GM12878 (cell line): Measurements from ENCODE around the gene NRG3. TPM values are rescaled to one million over a fixed set of nuclear protein-coding genes. Genes with fewer than 3 reads are reported as not detected.

Experiments used
- ATAC-seq: fragments of 200-7000 bp; cut with Tn5 transposase; 3 replicates; pipeline ENCODE4 v1.9.1; 2020; ENCODE audit warnings: mild to moderate bottlenecking, moderate library complexity
- BruUV-seq: library from RNA; stranded (reverse); fragments of 400-500 nt; replicated peaks from 2 replicates; lab custom pipeline; 2021; lab: Mats Ljungman, UMichigan
- CTCF ChIA-PET: fragments of 300-600 bp; sonication (Branson Sonifier 250); formaldehyde crosslinking; extraction: SDS; loops from one replicate; lab custom pipeline; 2021; ENCODE audit warnings: inconsistent platforms; lab: Yijun Ruan, JAX
- POLR2A ChIA-PET: fragments of 350-600 bp; formaldehyde crosslinking; extraction: SDS; loops from one replicate; lab custom pipeline; 2021; ENCODE audit warnings: inconsistent platforms; lab: Charles Lee
- RAD21 ChIA-PET: fragments of 300-600 bp; sonication (Branson Sonifier 250); formaldehyde crosslinking; loops from one replicate; lab custom pipeline; 2023; ENCODE audit warnings: antibody characterized with exemption; ENCODE audit not compliant: unreplicated experiment; lab: Charles Lee
- SMC1A ChIA-PET: fragments of 300-600 bp; sonication (Branson Sonifier 250); formaldehyde crosslinking; loops from one replicate; lab custom pipeline; 2023; ENCODE audit not compliant: unreplicated experiment, uncharacterized antibody; lab: Charles Lee
- DNase-seq: peaks from one replicate; pipeline ENCODE4 v3.0.0-alpha.2; 2011; ENCODE audit warnings: low read depth, low spot score
- FAIRE-seq: peaks from 3 replicates; lab custom pipeline; 2011; peaks lifted over from hg19 to GRCh38; lab: Jason Lieb, UNC
- H2AFZ ChIP-seq: 2 replicates; pipeline ENCODE4 v1.6.0; 2011; ENCODE audit warnings: low read depth, low read length, control low read depth; ENCODE audit not compliant: control insufficient read depth
- H3K27ac ChIP-seq: 2 replicates; pipeline ENCODE4 v1.5.1; 2011; ENCODE audit warnings: control low read depth; ENCODE audit not compliant: control insufficient read depth, insufficient read depth
- H3K27me3 ChIP-seq, 2 experiments: replicated peaks in 1 of 2; 2 replicates each; pipeline versions ENCODE4 v1.6.0 to v1.6.1; 2011; ENCODE audit warnings: low read length in 1 of 2; ENCODE audit not compliant: control insufficient read depth in 2 of 2, insufficient read depth in 2 of 2
- H3K36me3 ChIP-seq, 2 experiments: 2 replicates each; pipeline ENCODE4 v1.5.1; 2011; ENCODE audit warnings: low read length in 1 of 2; ENCODE audit not compliant: control insufficient read depth in 2 of 2, insufficient read depth in 2 of 2
- H3K4me1 ChIP-seq: 2 replicates; pipeline ENCODE4 v1.6.1; 2011; ENCODE audit warnings: mild to moderate bottlenecking, low read length, moderate library complexity, mixed read lengths; ENCODE audit not compliant: control insufficient read depth, insufficient read depth
- H3K4me2 ChIP-seq: 2 replicates; pipeline ENCODE4 v1.6.0; 2011; ENCODE audit warnings: control low read depth; ENCODE audit not compliant: control insufficient read depth, insufficient read depth
- H3K4me3 ChIP-seq: fragments of 200-600 bp; sonication (generic); 2 replicates; pipeline ENCODE4 v1.5.1; 2016
- H3K79me2 ChIP-seq: 2 replicates; pipeline ENCODE4 v1.6.0; 2011; ENCODE audit warnings: low read length; ENCODE audit not compliant: control insufficient read depth, insufficient read depth
- H3K9ac ChIP-seq: 2 replicates; pipeline ENCODE4 v1.8.0; 2011; ENCODE audit warnings: low read length, control low read depth, mixed read lengths; ENCODE audit not compliant: control insufficient read depth, insufficient read depth
- H3K9me3 ChIP-seq: replicated peaks from 3 replicates; pipeline ENCODE4 v1.5.1; 2011; ENCODE audit warnings: mild to moderate bottlenecking, low read length; ENCODE audit not compliant: control insufficient read depth, insufficient read depth
- H4K20me1 ChIP-seq: 2 replicates; pipeline ENCODE4 v1.6.0; 2011; ENCODE audit not compliant: control insufficient read depth, insufficient read depth
- ATF3 ChIP-seq: IDR thresholded peaks from 2 replicates; pipeline ENCODE4 v1.6.1; 2011; ENCODE audit warnings: low read depth, mild to moderate bottlenecking, low read length, moderate library complexity, borderline replicate concordance; ENCODE audit errors: extremely low read depth
- BRCA1 ChIP-seq: IDR thresholded peaks from 2 replicates; pipeline ENCODE4 v1.6.1; 2011; ENCODE audit warnings: low read depth, low read length, improper control_type of control experiment
- CHD2 ChIP-seq: IDR thresholded peaks from 2 replicates; pipeline ENCODE4 v1.6.1; 2011; ENCODE audit warnings: low read depth, low read length, improper control_type of control experiment, borderline replicate concordance
- E2F8 ChIP-seq: fragments of 450-650 bp; IDR thresholded peaks from 2 replicates; pipeline ENCODE4 v1.6.1; 2018; ENCODE audit warnings: mild to moderate bottlenecking, low read depth, moderate library complexity; ENCODE audit not compliant: partially characterized antibody
- IKZF2 ChIP-seq, 2 experiments: fragments of 450-650 bp; IDR thresholded peaks; 2 replicates each; pipeline ENCODE4 v1.6.1; 2017; ENCODE audit warnings: mild to moderate bottlenecking in 2 of 2, moderate library complexity in 2 of 2
- IRF4 ChIP-seq: IDR thresholded peaks from 2 replicates; pipeline ENCODE4 v1.6.1; 2011; ENCODE audit warnings: low read depth, low read length
- NFIC ChIP-seq: IDR thresholded peaks from 2 replicates; pipeline ENCODE4 v1.6.1; 2012; ENCODE audit warnings: low read depth, mild to moderate bottlenecking, inconsistent platforms, low read length, moderate library complexity
- NR2C2 ChIP-seq: IDR thresholded peaks from 2 replicates; pipeline ENCODE4 v1.6.1; 2011; ENCODE audit warnings: borderline replicate concordance, low read depth; ENCODE audit not compliant: control insufficient read depth, insufficient read length
- PKNOX1 ChIP-seq: fragments of 450-650 bp; IDR thresholded peaks from 2 replicates; pipeline ENCODE4 v1.6.1; 2016; ENCODE audit warnings: mild to moderate bottlenecking
- POLR2A ChIP-seq: IDR thresholded peaks from 2 replicates; pipeline ENCODE4 v1.6.1; 2011; ENCODE audit warnings: low read depth, mild to moderate bottlenecking, low read length
- POU2F2 ChIP-seq: IDR thresholded peaks from 3 replicates; pipeline ENCODE4 v1.6.1; 2011; ENCODE audit warnings: low read depth, mild to moderate bottlenecking, low read length, borderline replicate concordance
- SIX5 ChIP-seq: IDR thresholded peaks from 2 replicates; pipeline ENCODE4 v1.6.1; 2011; ENCODE audit warnings: mild to moderate bottlenecking, low read depth, low read length, moderate library complexity; ENCODE audit not compliant: severe bottlenecking
- SPI1 ChIP-seq: IDR thresholded peaks from 2 replicates; pipeline ENCODE4 v1.6.1; 2011; ENCODE audit warnings: low read depth, mild to moderate bottlenecking, low read length, moderate library complexity, borderline replicate concordance; ENCODE audit not compliant: insufficient read depth
- SREBF1 ChIP-seq: IDR thresholded peaks from 2 replicates; pipeline ENCODE4 v1.6.1; 2012; ENCODE audit warnings: mild to moderate bottlenecking, low read length
- TCF12 ChIP-seq: IDR thresholded peaks from 2 replicates; pipeline ENCODE4 v1.6.1; 2011; ENCODE audit warnings: low read depth, mild to moderate bottlenecking, low read length
- WGBS: methylation state at CpG from one replicate; pipeline ENCODE4 v1.1.6; 2016; ENCODE audit warnings: low lambda C conversion rate; ENCODE audit not compliant: insufficient replicate concordance, insufficient coverage; ENCODE audit errors: missing lambda C conversion rate; 5-methylcytosine and 5-hydroxymethylcytosine counted together
- in situ Hi-C: fragments of 300-500 bp; cut with MboI; formaldehyde crosslinking; loops from 9 replicates; pipeline ENCODE4 v1.14.3; 2018; ENCODE audit warnings: mixed read lengths
- intact Hi-C: fragments of 100-400 bp; cut with micrococcal nuclease; formaldehyde crosslinking; loops from one replicate; pipeline ENCODE4 v1.14.2; 2022; ENCODE audit not compliant: unreplicated experiment
- polyA plus RNA-seq, 11 experiments: library from polyadenylated mRNA; depleted of rRNA in 4 of 11; unstranded in 6 of 11; stranded (reverse) in 5 of 11; fragments of >200 nt; fragmentation: Nextera tagmentation in 4 of 11; fragmentation: Illumina TruSeq in 1 of 11; extraction: Ambion mirVana in 4 of 11; extraction: Trizol in 1 of 11; gene quantifications; 1 replicate in 1 of 11; 2 replicates in 10 of 11; pipeline versions ENCODE4 v1.2.1 to v1.2.3, GENCODE V29; 2011 to 2016; ENCODE audit warnings: inconsistent platforms in 2 of 11, missing spikeins in 2 of 11, low read depth in 1 of 11
- total RNA-seq, 4 experiments: library from RNA; depleted of rRNA in 3 of 4; stranded (reverse); fragments of >200 nt in 3 of 4; fragmentation: Illumina TruSeq in 1 of 4; extraction: Trizol in 1 of 4; gene quantifications; 2 replicates each; pipeline versions ENCODE4 v1.2.1 to v1.2.3, GENCODE V29; 2013 to 2021
- TF ChIP-seq, protein P1 (sequence below): fragments of 450-650 bp; IDR thresholded peaks from 2 replicates; pipeline ENCODE4 v1.6.1; 2016; ENCODE audit warnings: mild to moderate bottlenecking

Gene NRG3
- total and polyA plus RNA-seq, 10 of the 15 experiments (the other 5 are each of a cell fraction or from before 2014, with no cell fraction given): 0.03 to 0.41 (median 0.17) TPM; not detected in 3

DNA sequence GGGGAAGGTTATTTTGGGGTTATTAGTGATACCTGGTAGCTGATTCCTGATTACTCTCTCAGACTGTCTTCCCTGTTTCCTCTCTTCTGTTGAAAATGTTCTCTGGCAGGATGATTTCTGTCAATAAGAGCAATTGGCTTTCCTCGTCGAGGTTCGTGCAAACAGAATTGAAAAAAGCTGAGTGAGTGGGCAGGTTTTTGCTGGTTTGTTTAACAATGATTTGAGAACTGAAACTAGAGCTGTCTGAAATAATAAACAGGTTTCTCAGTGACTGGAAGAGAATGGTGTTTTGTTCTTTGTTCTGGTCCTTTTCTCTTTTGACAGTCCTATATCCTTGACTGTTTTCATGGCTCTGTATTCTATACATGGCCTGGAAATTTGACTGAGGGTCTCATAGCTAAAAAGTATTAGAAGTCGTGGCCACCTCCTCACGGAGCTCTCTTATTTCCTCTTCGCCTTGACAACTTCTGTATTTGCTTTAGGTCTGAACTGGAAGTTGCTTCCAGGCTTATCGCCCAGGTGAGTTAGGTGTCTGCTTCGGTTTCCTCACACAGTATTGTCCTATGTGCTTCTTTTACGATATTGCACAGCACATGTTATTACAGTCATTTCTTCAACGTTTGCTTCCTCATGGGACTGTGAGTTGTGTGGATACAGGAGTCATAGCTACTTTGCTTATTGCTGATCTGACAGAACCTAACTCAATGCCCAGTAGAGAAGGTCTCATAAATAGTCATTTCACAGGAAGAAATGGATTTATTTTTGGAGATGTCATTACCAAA, 403.6 kb downstream of the NRG3 start (continued):
- TF ChIP-seq IKZF2 (IDR thresholded peaks at IDR 0.05) (peak in 1 of 2 experiments; percentile 59; a peak in 1 of 4 replicates), CHD2 (no peak), IRF4 (peak; percentile 54; the same call in 1 of the 2 replicates), POLR2A (no peak), NFIC (0 out of 2 replicates have a peak, but pooled peaks have one; percentile 19)
- TF ChIP-seq, protein P1, sequence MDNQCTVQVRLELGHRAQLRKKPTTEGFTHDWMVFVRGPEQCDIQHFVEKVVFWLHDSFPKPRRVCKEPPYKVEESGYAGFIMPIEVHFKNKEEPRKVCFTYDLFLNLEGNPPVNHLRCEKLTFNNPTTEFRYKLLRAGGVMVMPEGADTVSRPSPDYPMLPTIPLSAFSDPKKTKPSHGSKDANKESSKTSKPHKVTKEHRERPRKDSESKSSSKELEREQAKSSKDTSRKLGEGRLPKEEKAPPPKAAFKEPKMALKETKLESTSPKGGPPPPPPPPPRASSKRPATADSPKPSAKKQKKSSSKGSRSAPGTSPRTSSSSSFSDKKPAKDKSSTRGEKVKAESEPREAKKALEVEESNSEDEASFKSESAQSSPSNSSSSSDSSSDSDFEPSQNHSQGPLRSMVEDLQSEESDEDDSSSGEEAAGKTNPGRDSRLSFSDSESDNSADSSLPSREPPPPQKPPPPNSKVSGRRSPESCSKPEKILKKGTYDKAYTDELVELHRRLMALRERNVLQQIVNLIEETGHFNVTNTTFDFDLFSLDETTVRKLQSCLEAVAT: no peak

DNA sequence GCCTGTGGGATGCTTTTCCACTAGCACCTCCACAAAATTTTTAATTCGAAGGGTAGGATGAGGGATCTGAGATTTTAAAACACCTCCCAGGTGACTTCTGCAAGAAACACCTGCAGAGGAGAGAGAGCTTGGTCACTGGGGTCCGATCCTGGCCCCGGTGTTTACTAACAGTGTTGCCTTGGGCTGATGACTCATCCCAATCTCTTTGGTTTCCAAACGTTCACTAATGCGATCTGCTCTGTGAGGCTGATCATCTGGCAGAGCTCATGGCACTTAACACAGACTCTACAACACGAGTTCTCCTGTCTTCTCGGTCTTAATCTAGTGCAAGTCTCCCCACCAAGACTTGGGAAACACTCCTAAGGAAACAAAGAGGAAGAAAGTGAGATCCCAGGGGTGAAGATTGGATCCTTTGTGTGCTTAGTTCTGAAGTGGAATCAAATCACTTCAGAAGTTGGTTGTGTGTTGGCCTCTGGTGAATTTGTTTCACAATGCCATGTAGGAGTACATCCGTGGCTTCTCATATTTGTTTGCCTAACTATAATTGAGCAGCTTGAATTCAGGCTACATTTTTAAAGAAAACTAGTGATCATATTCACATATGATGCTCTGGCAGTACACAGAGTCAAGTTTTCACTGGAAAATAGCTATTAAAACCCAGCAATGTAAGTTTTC, 407.9 kb downstream of the NRG3 start:
- no TSS peak for BruUV-seq
- Histone ChIP-seq H3K4me3 (no peak overlapping the region), H2AFZ (no peak overlapping the region), H3K4me1 (no peaks in the 10 kb centered on the region), H3K4me2 (no peak overlapping the region), H3K9ac (no peak overlapping the region), H4K20me1 (no peaks in the 10 kb centered on the region), H3K79me2 (no peaks in the 10 kb centered on the region), H3K36me3 (no peaks in the 10 kb centered on the region), H3K9me3 (no peaks in the 10 kb centered on the region), H3K27ac (no peak overlapping the region), H3K27me3 (no peaks in the 10 kb centered on the region)
- POLR2A ChIA-PET: interaction anchor here (1.4 kb wide), 1 partner anchor 8 kb away, joined by 3 read pairs; no protein-coding TSS in a partner anchor
- intact Hi-C loops (no loop called here), in situ Hi-C loops (no loop called here)
- DNase-seq (no peak), FAIRE-seq (no peak), ATAC-seq (no peak)
- SMC1A ChIA-PET: interaction anchor here (0.7 kb wide), 1 partner anchor 13 kb away, joined by 3 read pairs; no protein-coding TSS in a partner anchor
- RAD21 ChIA-PET: no interaction called here
- CTCF ChIA-PET: no interaction called here
- WGBS: 12% methylated on average over 8 of the region's 8 CpGs
- TF ChIP-seq TCF12 (no peak), NR2C2 (no peak), E2F8 (no peak), POU2F2 (no peak), ATF3 (no peak), BRCA1 (no peak), SIX5 (no peak), SREBF1 (no peak), SPI1 (no peak), PKNOX1 (no peak)
